Measurements from ENCODE around the gene SOSTDC1.

Gene SOSTDC1

DNA sequence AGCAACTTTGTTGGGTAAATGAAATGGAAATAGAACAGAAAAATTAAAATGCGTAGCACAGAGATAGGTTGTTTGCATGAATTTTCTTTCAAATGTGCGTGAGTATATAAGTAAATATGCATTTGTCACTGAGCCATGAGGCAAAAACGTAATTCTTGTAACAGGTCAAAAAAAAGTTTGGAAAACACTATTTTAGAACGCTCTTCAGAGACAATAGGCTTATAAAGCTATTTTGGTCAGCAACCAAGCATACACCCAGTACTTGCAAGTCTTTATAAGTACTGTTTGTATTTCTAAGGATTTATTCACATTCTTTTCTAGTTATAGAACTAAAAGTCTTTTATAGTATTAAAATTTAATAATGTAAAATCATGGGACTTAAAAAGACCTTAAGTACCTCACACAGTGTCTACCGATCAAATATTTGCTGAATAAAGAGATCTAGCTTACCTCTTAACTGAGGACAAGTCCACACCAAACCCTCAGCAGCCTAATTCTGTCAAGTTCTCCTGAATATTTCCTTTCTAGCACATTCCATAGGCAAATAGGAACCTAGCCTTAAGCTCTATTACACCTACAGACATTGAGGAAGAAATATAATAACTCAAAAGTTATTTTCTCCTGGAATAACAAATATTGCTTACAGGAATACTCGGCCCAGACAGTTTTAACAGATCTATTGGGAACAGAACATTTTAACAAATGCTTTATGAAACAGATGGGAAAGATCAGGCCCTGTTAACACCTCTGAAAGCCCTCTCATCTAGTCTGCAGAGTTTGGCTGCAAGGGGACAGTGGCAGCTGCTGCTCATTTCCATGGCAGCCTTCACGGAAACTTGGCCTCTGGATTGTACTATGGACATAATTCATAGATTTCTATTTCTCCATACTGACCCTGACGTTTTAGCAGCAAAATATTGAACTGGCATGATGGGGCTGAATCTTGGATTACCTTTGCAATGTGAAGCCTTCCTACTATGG, 53.0 kb downstream of the SOSTDC1 start:
- H3K4me3 ChIP-seq (ENCODE audit: low read depth, low read length) = no peak overlapping the region
- POLR2A ChIA-PET = no interaction called here
- CTCF ChIA-PET = interaction anchor here (1.9 kb wide), 1 partner anchor 152 kb away, joined by 7 read pairs; no protein-coding TSS in a partner anchor
- DNase-seq (ENCODE audit: low read depth, low spot score) = no peak
- no peak for TF ChIP-seq CTCF (IDR thresholded peaks at IDR 0.05; ENCODE audit: insufficient read depth, low read length, missing control alignments)

Data from AG04449 (cell line).